ENCODE measurements around the gene TRABD2A. TPM values are rescaled to one million over a fixed set of nuclear protein-coding genes. Genes with fewer than 3 reads are reported as not detected.

Gene TRABD2A
- total and polyA plus RNA-seq, 9 of the 15 experiments (the other 6 are each of a cell fraction or from before 2014, with no cell fraction given), result 0.07 to 0.45 (median 0.25) TPM

DNA sequence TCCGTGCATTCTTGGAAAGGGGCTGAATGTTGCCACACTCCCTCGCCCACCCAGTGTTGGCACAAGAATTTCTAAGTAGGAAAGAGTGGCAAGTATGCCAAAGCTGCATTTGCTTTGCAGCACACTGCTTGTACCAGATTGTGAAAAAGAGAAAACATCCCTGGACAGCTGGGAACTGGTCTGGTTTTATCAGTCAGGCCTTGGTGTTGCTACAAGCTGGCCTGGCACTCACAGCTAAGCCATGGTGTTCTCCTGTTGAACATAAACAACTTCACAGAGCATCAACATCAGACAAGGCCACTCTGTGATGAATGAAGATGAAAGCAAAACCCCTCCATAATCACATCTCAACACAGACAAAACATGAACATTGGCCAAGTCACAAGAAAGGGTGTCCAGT lies 4.2 kb upstream of the TRABD2A start:
- no peak for FAIRE-seq
- Histone ChIP-seq H3K27ac (ENCODE audit: extremely low read depth, low read depth, low read length) (no peak overlapping the region), H3K79me2 (ENCODE audit: control insufficient read depth, insufficient read depth, low read length) (no peaks in the 10 kb centered on the region), H3K27me3 (ENCODE audit: control insufficient read depth in 2 of 2, insufficient read depth in 2 of 2, low read length in 2 of 2) (peaks cover 24 to 26% of the 10 kb centered on the region in 2 experiments), H3K9me1 (ENCODE audit: control insufficient read depth, insufficient read depth, low read length) (no peaks in the 10 kb centered on the region), H3K4me2 (ENCODE audit: insufficient read depth, low read length) (no peak overlapping the region), H4K20me1 (replicated peaks; ENCODE audit: control insufficient read depth, insufficient read depth, low read length) (no peaks in the 10 kb centered on the region), H3K4me3 (no peak overlapping the region), H3K36me3 (ENCODE audit: control insufficient read depth, insufficient read depth, low read length) (no peaks in the 10 kb centered on the region), H2AFZ (ENCODE audit: low read depth, low read length) (no peak overlapping the region), H3K9me3 (replicated peaks; ENCODE audit: control insufficient read depth, insufficient read depth, low read depth, low read length) (no peaks in the 10 kb centered on the region), H3K4me1 (replicated peaks in 1 of 2; ENCODE audit: control insufficient read depth in 2 of 2, insufficient read depth in 2 of 2, low read length in 2 of 2) (peaks cover 8 to 16% of the 10 kb centered on the region in 2 experiments; a peak in 4 of 5 replicates), H3K9ac (ENCODE audit: insufficient read depth in 1 of 2, low read depth in 2 of 2, low read length in 2 of 2) (no peak overlapping the region)
- ChIA-PET CTCF (ENCODE audit: low intra/inter-chr PET ratio) (no interaction called here), POLR2A (no interaction called here)
- no peak for TF ChIP-seq MEIS2 (IDR thresholded peaks at IDR 0.05; ENCODE audit: partially characterized antibody)
- no peak for TF ChIP-seq FOXP1 (CRISPR knock-in tag; IDR thresholded peaks at IDR 0.05)
- TF ChIP-seq, protein P1, sequence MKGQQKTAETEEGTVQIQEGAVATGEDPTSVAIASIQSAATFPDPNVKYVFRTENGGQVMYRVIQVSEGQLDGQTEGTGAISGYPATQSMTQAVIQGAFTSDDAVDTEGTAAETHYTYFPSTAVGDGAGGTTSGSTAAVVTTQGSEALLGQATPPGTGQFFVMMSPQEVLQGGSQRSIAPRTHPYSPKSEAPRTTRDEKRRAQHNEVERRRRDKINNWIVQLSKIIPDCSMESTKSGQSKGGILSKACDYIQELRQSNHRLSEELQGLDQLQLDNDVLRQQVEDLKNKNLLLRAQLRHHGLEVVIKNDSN (CRISPR knock-in tag; IDR thresholded peaks at IDR 0.05), result no peak
- TF ChIP-seq ZNF436 (CRISPR knock-in tag; IDR thresholded peaks at IDR 0.05), result no peak
- TF ChIP-seq, protein P2, sequence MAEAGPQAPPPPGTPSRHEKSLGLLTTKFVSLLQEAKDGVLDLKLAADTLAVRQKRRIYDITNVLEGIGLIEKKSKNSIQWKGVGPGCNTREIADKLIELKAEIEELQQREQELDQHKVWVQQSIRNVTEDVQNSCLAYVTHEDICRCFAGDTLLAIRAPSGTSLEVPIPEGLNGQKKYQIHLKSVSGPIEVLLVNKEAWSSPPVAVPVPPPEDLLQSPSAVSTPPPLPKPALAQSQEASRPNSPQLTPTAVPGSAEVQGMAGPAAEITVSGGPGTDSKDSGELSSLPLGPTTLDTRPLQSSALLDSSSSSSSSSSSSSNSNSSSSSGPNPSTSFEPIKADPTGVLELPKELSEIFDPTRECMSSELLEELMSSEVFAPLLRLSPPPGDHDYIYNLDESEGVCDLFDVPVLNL (CRISPR knock-in tag; IDR thresholded peaks at IDR 0.05; ENCODE audit: low read depth), result no peak
- no peak for TF ChIP-seq ETV1 (tag; conservative IDR thresholded peaks at IDR 0.05; ENCODE audit: low read depth)
- TF ChIP-seq, protein P3, sequence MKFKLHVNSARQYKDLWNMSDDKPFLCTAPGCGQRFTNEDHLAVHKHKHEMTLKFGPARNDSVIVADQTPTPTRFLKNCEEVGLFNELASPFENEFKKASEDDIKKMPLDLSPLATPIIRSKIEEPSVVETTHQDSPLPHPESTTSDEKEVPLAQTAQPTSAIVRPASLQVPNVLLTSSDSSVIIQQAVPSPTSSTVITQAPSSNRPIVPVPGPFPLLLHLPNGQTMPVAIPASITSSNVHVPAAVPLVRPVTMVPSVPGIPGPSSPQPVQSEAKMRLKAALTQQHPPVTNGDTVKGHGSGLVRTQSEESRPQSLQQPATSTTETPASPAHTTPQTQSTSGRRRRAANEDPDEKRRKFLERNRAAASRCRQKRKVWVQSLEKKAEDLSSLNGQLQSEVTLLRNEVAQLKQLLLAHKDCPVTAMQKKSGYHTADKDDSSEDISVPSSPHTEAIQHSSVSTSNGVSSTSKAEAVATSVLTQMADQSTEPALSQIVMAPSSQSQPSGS (CRISPR knock-in tag; IDR thresholded peaks at IDR 0.05), result no peak
- no peak for TF ChIP-seq CBX8 (IDR thresholded peaks at IDR 0.05; ENCODE audit: borderline replicate concordance, extremely low read depth, low read depth, low read length, poor library complexity, severe bottlenecking)
- TF ChIP-seq, protein P4, sequence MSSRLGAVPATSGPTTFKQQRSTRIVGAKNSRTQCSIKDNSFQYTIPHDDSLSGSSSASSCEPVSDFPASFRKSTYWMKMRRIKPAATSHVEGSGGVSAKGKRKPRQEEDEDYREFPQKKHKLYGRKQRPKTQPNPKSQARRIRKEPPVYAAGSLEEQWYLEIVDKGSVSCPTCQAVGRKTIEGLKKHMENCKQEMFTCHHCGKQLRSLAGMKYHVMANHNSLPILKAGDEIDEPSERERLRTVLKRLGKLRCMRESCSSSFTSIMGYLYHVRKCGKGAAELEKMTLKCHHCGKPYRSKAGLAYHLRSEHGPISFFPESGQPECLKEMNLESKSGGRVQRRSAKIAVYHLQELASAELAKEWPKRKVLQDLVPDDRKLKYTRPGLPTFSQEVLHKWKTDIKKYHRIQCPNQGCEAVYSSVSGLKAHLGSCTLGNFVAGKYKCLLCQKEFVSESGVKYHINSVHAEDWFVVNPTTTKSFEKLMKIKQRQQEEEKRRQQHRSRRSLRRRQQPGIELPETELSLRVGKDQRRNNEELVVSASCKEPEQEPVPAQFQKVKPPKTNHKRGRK (tag; IDR thresholded peaks at IDR 0.05), result no peak
- no peak for TF ChIP-seq ETV6 (IDR thresholded peaks at IDR 0.05; ENCODE audit: borderline replicate concordance in 1 of 2, low read depth in 2 of 2, low read length in 1 of 2)
- TF ChIP-seq ETV6 (CRISPR knock-in tag; IDR thresholded peaks at IDR 0.05; ENCODE audit: borderline replicate concordance), result no peak
- intact Hi-C loops (cut with micrococcal nuclease), result no loop called here
- WGBS (ENCODE audit: insufficient coverage, low coverage, missing lambda C conversion rate), result 0% methylated on average over 2 of the region's 2 CpGs
- no peak for DNase-seq (ENCODE audit: extremely low read depth in 1 of 4, low spot score in 3 of 4)
- no peak for ATAC-seq
- BruUV-seq (replicated peaks), result no TSS peak
- in situ Hi-C loops (cut with MboI), result no loop called here
